Right kidney (tissue), 1 donor: Measurements from ENCODE around the gene CYBA.
"Not testable (repeated sequence)": the region's sequence is repeated elsewhere in the genome, so short reads cannot be mapped to it uniquely, and the experiment has no call there.

Experiments used
- DNase-seq: peaks from one replicate; pipeline ENCODE4 v3.0.0-alpha.2; 2016

Gene CYBA

DNA sequence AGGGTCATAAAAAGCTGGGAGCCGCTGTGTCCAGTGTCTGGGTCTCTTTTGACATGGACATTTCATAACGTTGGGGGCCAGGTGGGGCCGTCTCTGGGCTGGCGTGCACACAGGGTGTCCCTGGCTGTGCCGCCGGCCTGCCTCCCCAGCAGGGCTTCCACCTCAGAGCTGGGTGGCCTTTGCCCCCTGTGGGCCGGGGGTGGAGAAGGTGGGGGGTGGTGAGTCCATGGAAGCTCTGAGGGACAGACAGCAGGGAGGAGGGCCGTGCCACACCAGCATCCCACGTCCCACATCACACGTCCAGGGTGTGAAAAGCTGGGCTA is 36.4 kb upstream of the CYBA start:
- DNase-seq = no peak

DNA sequence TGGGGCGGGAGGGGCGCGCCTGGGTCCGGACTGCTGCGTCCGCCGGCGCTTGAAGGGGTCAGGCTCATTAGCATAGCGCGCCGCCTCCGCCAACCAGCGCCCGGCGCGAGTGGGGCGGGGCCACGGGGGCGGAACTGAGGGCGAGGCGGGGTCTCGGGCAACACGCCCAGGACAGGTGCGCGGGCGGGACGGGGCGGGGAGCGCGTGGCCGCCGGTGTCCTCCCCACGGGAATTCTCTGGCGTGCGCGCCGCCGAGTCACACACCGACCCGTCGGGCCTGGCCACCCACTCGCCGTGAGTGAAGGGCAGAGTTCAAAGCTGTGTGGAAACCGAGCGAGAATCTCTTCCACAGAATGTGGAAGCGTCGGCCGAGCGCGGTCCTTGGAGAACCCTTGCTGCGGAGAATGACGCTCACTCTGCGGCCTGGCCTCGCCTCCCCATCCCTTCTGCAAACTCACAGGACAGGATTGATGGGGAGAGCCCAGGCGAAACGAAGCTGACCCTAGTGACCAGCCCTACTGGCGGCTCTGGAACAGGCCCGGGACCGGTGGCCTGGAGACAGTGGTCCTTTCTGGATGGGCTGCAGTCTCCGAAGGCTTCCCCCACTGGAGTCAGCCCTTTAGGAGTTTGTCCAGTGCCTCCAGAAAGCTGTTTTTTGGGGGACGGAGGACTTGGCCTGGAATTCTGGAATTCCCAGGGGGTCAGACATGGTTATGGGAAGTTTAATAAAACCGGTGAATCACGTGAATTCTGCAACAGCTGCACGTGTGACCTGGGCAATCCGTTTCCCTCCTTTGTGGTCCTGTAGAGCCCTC is 35.8 kb upstream of the CYBA start, which contains the start of gene SNAI3:
Gene SNAI3 (minus strand): TSS at position 69 of the 815 bp plus-strand sequence. CDS start 101 bp downstream, outside the sequence.
- DNase-seq = peak; percentile 73

DNA sequence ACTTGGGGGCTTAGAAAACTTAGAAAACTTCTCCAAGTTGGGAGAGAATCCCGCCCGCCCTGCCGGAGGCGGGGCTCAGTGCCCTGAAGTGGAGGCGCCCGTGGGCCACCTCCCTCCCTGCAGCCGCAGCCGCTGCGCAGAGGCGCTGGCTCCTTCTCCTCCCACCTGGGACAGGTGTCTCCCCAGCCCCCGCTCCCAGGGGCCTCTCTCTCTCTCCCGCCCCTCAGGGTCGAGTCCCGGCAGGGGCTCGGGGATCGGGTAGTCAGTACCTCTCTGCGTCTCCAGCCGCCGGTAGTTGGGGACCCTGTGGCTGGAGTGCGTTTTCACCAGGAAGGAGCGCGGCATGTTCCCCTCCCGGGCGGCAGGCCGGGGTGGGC is 35.2 kb upstream of the CYBA start:
- peak; percentile 48 for DNase-seq

DNA sequence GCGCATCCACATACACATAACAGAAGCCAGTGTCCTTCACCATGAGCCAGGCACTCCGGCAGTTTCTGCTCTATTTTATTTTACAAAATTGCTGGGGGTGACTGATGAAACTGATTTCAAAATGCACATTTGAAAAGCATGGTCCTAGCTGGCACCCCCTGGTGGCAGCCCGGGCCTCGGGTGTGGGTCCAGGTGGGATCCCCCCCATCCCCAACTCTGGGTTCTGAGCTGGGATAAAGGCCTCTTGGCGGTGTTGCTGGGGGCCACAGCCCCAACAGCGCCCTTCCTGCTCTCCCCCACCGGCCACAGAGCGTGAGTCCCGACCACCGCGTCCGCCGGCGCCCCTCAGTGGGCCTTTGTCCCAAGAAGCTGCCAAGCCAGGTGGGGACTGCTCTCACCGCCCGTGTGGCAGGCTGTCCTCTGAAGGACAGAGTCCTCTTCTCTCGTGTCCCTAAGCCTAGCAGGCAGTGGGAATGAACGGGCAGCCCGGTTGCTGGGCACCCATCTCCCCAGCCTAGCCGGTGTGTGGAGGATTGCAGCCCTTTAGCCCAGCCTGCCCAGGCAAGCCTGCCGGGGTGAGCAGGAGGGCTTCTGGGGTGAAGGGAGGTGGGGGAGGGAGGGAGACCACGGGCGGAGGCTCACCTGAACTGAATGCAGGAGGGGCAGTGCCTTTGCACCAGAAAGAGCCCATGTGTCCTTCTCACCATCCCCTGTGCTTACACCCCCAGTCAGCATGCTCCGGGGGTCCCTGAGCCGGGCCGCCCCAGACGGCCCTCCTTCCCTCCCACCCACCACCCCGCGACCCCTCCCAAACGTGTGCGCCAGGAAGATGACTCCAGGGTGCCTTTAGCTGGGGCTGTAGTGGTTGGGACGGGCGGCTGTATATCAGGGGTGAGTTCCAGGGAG is 34.6 kb upstream of the CYBA start:
- peak; percentile 61 for DNase-seq

DNA sequence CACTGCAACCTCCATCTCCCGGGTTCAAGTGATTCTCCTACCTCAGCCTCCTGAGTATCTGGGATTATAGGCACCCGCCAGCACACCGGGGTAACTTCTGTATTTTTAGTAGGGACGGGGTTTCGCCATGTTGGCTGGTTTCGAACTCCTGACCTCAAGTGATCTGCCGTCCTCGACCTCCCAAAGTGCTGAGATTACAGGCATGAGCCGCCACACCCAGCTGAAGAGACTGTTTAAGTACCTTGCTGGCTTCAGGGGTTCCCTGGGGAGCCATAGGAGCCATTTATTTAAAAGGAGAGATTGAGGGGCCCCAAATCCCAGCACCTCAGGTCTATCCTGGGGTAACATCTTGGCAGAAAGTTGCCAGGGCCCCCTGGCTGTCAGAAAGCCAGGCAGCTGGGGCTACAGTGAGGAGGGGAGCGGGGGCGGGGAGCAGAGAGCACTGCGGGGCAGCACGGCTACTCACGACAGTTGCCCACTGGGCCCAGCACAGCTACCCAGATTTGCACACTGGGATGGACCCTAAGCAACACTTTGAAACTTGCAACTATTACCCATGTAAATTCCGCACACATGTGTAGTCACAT is 33.8 kb upstream of the CYBA start:
- no peak for DNase-seq

DNA sequence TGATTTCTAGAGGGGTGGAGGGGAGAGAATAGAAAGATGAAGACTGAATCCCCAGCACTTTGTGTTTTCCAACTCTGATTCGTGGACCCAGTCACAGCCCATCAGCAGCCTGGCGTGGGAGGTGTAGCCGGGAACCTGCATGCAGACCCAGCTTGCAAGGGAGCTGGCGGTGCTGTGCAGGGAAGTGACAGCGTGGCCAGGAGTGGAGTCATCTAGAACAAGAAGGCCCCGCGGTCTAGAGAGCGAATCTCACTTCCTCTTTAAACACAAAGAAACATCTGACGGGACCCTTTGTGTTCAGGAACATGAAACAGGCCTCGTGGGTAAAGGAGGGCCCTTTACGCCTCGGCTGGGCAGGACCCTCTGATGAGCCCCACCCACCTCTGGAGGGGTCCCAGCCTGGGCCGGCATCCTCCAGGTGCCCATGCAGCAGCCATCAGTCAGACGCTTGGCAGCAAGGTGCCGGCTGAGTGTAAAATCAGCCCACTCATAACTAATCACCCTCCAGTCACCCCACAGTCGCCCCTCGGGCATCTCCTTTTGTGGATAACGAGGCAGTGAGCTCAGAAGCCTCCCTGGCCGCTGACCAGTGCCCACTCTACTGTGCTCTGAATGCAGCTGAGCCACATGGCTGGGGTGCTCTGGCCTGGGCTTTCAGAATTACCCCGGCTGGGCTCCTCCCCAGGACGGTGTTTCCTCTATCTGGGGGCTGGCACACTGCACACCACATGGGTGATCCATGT is 31.0 kb upstream of the CYBA start:
- DNase-seq = no peak

DNA sequence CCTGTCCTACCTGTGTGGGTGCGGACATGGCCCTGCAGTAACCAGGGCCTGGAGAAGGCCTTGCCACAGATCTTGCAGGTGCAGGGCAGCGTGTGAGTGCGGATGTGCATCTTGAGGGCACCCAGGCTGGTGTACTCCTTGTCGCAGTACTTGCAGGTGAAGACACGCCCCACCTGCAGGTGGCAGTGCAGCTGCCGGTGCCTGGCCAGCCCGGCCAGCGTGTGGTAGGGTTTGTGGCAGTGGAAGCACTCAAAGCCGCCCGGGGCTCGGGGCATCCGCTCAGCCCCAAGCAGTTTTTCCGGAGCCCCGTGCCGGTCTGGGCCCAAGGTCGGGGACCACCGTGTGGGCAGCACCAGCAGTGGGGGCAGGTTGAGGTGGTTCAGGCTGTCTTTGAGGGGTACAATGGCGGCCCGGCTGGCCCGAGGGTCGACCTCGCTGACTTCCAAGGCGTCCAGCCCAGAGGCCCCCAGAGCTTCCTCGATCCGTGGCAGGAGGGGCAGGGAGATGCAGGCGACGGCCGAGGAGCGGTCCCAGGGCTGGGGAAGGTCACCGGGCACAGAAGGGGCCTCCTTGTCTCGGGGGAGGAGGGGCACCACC is 30.3 kb upstream of the CYBA start:
- DNase-seq = no peak

DNA sequence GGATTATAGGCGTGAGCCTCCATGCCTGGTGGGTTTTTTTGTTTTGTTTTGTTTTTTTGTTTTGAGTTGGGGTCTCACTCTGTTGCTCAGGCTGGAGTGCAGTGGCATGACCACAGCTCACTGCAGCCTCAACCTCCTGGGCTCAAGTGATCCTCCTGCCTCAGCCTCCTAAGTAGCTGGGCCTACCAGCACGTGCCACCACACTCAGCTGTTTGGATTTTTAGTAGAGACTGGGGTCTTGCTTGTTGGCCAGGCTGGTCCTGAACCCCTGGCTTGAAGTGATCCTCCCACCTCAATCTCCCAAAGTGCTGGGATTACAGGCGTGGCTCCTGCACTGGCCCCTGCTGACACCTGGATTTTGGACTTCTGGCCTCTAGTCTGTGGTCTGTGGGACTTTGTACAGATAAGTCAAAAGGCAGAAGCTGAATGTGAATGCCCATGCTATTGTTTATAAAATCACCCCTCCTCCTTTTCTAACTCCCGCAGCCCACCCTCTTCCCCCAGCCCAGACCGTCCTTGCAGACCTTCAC is 29.8 kb upstream of the CYBA start:
- DNase-seq = no peak

DNA sequence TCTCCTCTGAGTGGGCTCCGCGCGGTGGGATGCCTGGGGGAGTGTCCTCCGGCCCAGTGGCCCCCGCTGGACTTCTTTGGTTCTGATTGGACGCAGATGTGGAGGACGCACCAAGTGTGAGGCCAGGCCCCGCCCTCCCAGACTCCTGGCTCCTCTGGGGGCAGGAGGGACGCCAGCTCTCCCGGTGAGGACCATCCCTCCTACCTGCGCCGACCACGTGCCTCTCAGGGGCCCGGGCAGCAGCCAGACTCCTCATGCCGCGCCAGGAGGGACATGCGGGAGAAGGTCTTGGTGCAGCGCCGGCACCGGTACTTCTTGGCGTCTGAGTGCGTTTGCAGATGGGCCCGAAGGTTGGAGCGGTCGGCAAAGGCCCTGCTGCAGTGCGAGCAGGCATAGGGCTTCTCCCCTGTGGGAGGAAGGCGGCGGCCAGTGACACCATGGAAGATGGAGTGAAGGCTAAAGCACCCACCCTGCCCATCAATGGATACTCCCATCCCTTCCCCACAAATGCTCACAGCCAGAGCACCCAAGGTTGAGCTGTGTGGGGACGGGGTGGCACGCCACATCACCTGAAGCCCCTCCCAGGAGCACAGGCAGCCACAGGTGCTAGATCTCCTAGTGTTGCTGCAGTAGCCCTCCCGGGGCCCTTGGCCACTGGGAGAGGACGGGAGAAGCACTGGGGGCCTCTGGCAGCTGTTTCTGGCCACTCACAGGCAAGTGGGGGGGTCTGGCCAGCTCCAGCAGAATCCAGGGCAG is 27.5 kb upstream of the CYBA start:
- DNase-seq = no peak

DNA sequence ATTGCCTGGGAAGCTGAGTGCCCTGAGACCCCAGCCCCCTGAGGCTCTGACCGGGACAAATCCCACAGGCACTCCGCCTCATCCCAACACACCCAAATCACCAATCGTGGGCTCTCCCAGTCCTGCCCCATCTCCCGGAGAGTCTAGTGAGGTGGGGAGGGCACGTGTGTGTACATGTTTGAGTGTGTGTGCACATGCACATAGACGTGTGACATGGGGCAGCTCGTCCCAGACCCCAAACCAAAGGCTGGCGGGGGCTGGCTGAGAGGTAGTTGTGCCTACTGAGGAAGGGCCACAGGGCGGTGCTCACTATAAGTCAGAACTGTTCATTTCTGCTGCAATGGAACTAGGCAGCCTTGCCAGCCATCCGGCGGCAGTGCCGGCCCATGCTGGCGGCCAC is 26.9 kb upstream of the CYBA start:
- no peak for DNase-seq

DNA sequence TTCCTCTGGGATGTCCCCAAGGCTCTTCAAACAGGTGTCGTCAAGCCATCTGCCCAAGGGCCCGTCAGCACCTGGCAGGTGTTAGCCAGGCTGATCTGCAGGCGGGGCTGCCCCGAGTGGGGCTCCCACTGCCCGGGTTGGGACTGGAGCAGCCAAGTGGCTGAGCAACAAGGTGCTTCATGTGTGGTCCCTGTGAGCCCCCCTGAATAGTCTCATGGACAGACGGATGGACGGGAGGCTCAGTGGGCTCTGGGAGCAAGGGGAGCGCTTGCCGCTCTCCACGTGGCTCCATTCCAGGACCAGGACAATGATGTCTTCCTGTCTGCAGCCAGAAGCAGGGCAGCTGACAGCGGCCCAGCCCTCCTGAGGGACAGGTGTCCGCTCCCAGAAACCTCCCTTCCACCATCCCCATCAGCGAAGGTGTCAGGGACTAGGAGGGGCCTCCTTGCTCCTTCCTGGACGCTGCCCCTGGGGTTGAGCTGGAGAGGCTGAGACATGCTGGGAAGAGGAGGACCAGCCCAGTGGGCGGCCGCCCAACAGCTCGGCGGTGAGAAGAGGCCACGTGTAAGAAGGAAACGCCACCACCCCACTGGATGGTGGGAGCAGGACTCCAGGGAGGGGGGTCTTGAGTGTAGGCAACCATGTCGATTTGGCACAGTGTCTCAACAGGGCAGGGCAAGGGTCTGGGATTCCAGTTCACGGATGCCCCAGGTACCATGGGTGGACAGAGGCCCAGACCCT is 25.8 kb upstream of the CYBA start:
- no peak for DNase-seq

DNA sequence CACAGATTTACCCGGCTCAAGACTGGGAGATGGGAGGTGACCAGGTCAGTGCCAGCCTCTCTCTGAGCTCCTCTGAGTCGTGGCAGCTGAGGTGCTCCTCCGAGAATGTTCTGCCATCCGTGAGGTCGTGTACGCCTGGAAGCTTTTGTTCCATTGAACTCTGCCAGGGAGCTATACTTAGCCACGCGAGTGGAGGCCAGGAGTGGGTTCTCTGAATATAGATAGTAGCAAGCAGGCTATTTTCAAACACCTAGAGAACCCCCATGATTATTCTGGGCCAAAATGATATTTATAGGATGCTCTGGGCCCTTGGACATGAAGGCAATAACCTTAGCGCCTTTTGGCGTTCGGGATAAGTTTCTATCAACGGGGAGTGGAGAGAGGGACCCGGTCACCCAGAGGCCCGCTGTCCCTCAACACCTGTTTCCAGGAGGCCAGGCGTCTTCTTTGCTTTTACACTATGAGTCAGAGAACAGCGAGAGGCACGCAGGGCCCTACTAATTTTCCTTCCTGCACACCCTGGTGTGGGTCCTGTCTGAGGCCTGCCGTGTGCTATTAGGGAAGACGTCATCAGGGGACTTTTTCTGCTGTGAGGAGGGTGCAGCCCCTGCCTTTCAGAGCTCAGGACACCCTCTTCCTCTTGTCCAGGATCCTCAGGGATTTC is 23.0 kb upstream of the CYBA start:
- DNase-seq = no peak

DNA sequence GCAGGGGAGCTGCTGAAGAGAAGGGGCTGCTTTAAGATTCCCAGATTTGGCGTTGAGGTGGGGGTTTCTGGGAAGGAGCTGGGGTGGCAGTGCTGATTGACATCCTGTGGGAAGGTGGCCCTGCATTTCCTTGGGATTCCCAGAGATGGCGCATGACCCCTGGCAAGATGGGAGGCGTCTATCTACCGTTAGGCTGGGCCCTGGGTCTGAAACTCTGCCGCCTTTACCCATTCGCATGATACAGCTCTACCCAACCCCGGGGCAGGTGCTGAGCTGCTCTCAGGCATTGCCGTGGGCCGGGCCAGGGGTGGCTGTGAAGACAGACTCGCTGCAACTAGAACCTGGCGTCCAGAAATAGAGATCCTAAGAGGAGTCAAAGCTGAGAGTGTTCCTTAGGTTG is 21.9 kb upstream of the CYBA start:
- no peak for DNase-seq

DNA sequence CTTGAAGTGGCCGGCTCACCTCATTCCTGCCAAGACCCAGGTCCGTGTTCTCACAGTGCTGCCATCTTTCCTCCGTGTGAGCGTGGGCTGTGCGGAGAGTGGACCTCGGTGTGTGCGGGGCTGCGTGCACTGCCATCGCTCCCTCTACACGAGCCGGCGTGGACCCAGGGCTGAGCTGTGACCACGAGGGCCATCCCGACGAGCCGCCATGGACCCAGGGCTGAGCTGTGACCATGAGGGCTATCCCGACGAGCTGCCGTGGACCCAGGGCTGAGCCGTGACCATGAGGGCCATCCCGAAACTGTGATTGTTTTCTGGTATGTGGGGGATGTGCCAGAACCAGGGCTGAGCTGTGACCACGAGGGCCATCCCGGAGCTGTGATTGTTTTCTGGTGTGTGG is 21.0 kb upstream of the CYBA start:
- DNase-seq = no peak

DNA sequence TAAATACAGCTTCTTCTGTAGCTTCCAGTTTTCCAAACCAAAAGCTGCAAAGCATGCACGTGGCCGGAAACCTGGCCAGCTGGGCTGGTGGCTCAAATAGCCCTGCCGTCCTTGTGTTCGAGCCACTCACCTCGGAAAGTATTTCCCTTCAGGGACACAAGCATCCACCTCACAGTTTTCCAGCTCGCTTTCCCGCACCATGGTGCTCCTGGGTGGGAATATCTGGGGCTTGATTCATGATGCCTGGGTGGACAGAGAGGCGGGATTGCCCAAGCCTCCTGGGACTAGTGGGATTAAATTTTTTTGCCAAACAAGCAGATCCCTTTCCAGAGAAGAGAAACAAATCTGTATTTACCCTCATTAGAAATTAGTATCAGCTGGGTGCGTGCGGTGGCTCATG is 19.1 kb upstream of the CYBA start:
- no peak for DNase-seq

DNA sequence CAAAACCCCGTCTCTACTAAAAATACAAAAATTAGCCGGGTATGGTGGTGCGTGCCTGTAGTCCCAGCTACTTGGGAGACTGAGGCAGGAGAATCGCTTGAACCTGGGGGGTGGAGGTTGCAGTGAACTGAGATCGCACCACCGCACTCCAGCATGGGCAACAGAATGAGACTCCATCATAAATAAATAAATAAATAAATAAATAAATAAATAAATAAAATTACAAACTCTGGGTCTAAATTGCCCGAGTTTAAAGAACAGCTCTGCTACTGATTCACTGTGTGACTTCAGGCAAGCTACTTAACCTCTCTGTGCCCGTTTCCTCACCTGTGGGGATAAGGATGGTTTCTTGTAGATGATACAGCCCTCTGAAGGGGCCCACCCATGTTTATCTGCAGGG is 18.6 kb upstream of the CYBA start:
- DNase-seq = not testable (repeated sequence)

DNA sequence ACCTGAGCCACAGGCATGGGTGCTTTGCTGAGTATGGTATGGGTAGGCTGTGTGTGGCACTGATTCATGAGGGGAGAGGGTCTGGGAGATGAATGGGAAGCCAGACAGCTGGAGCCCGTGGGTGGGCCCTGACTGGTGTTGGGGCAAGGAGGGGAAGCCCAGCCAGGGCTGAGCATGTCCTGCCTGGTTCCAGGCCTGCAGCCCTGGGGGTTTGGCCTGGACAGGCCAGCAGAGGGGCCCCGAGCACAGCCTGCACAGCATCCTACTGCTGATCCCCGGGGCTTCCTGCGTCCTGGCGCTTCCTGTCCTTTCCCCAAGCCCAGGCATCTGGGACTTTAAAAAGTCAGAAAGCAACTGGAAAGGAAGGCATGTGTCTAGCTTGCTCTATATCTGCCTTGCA is 16.6 kb upstream of the CYBA start:
- no peak for DNase-seq

DNA sequence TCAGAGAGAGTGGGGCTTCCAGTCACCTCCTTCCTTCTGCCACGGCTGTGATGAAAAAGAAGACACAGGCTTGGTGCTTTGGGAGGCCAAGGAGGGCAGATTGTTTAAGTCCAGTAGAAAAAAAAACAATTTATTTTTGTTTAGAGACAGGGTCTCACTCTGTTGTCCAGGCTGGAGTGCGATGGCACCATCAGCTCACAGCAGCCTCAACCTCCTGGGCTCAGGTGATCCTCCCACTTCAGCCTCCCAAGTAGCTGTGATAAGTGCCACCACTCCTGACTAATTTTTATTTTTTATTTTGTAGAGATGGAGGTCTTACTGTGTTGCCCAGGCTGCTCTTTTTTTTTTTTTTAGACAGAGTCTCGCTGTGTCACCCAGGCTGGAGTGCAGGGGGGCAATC is 14.7 kb upstream of the CYBA start:
- no peak for DNase-seq

DNA sequence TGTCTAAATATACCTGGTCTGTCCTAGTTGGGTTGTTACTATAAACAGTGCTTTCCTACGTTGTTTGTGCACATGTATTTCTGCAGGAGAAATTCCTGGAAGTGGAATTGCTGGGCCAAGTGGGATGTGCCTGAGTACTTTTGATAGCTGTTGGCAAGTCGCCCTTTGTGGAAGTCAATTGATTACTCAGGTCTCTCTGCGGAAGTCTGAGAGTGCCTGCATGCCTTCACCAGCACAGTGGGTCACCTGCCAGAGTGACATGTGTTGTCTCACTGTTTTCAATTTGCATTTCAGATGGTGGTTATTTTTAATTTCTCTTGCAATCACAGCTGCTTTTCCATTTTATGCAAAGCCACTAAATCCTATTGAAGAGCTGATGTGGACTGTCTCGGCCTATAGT is 14.3 kb upstream of the CYBA start:
- no peak for DNase-seq
